OCI-LY7 (cell line): ENCODE results near the gene NACA. TPM values are rescaled to one million over a fixed set of nuclear protein-coding genes. Genes with fewer than 3 reads are reported as not detected.
A peak's percentile ranks its signal among the peaks of the same experiment; 100 is the strongest.

Experiments used
- BruUV-seq: library from RNA; stranded (reverse); fragments of 400-500 nt; replicated peaks from 2 replicates; lab custom pipeline; 2021; lab: Mats Ljungman, UMichigan
- CTCF ChIA-PET: fragments of 300-600 bp; sonication (Branson Sonifier 250); formaldehyde crosslinking; loops from one replicate; lab custom pipeline; 2022; ENCODE audit warnings: antibody characterized with exemption; ENCODE audit not compliant: unreplicated experiment; lab: Charles Lee
- POLR2A ChIA-PET: fragments of 300-600 bp; sonication (Branson Sonifier 250); formaldehyde crosslinking; loops from one replicate; lab custom pipeline; 2022; ENCODE audit warnings: antibody characterized with exemption; lab: Charles Lee
- DNase-seq: peaks from one replicate; pipeline ENCODE4 v3.0.0-alpha.2; 2015; ENCODE audit warnings: low spot score
- H2AFZ ChIP-seq: fragments of 200-600 bp; sonication (generic), shearing (Covaris generic); 2 replicates; pipeline ENCODE4 v1.6.1; 2014; ENCODE audit warnings: mild to moderate bottlenecking, antibody characterized with exemption, low read length, moderate library complexity
- H3K27ac ChIP-seq: fragments of 200-600 bp; sonication (generic); 2 replicates; pipeline ENCODE4 v1.5.1; 2014; ENCODE audit warnings: mixed run types, low read depth, mild to moderate bottlenecking, moderate library complexity, low read length, inconsistent platforms; ENCODE audit not compliant: poor library complexity, severe bottlenecking
- H3K36me3 ChIP-seq: fragments of 200-600 bp; sonication (generic); 2 replicates; pipeline ENCODE4 v1.6.1; 2014; ENCODE audit warnings: mild to moderate bottlenecking, antibody characterized with exemption, low read length, moderate library complexity, mixed read lengths; ENCODE audit not compliant: insufficient read depth
- H3K4me1 ChIP-seq: fragments of 200-600 bp; sonication (generic); 2 replicates; pipeline ENCODE4 v1.5.1; 2014; ENCODE audit warnings: mild to moderate bottlenecking, low read length; ENCODE audit not compliant: insufficient read depth, poor library complexity, severe bottlenecking
- H3K4me2 ChIP-seq: fragments of 200-600 bp; sonication (generic); 2 replicates; pipeline ENCODE4 v1.6.1; 2014; ENCODE audit warnings: mild to moderate bottlenecking, low read length
- H3K4me3 ChIP-seq: fragments of 200-600 bp; sonication (generic); 2 replicates; pipeline ENCODE4 v1.5.1; 2014; ENCODE audit warnings: mild to moderate bottlenecking, low read depth, low read length; ENCODE audit not compliant: poor library complexity, severe bottlenecking
- H3K79me2 ChIP-seq: fragments of 200-600 bp; sonication (generic); 2 replicates; pipeline ENCODE4 v1.6.1; 2016; ENCODE audit warnings: low read depth, mild to moderate bottlenecking, low read length, moderate library complexity, mixed read lengths; ENCODE audit not compliant: insufficient read depth
- H3K9me2 ChIP-seq: fragments of 200-600 bp; sonication (generic); 2 replicates; pipeline ENCODE4 v1.6.1; 2016; ENCODE audit warnings: mild to moderate bottlenecking, low read length, mixed read lengths; ENCODE audit not compliant: insufficient read depth
- H3K9me3 ChIP-seq: fragments of 200-600 bp; sonication (generic); 2 replicates; pipeline ENCODE4 v1.6.1; 2014; ENCODE audit warnings: mild to moderate bottlenecking, mixed run types, low read length, mixed read lengths
- H4K20me1 ChIP-seq: fragments of 200-600 bp; sonication (generic); 2 replicates; pipeline ENCODE4 v1.6.1; 2014; ENCODE audit warnings: mild to moderate bottlenecking, antibody characterized with exemption, low read length, moderate library complexity, mixed read lengths; ENCODE audit not compliant: insufficient read depth
- EZH2phosphoT487 ChIP-seq: fragments of 200-600 bp; sonication (generic); IDR thresholded peaks from 2 replicates; pipeline ENCODE4 v1.6.1; 2018; ENCODE audit warnings: low read depth, borderline replicate concordance, mild to moderate bottlenecking, mixed run types, antibody characterized with exemption, low read length, moderate library complexity, mixed read lengths
- intact Hi-C: fragments of 100-400 bp; cut with micrococcal nuclease; formaldehyde crosslinking; loops from one replicate; pipeline ENCODE4 v1.10.0; 2022; ENCODE audit not compliant: unreplicated experiment
- total RNA-seq, 2 experiments: library from RNA; depleted of rRNA in 1 of 2; stranded (reverse); fragments of >200 nt in 1 of 2; shearing (Covaris generic) in 1 of 2; gene quantifications; 2 replicates each; pipeline ENCODE4 v1.2.3, GENCODE V29; 2014 to 2022
- TF ChIP-seq, protein P1 (sequence below): fragments of 200-600 bp; sonication (generic); conservative IDR thresholded peaks from 2 replicates; pipeline ENCODE4 v1.5.1; 2014; ENCODE audit warnings: mild to moderate bottlenecking, antibody characterized with exemption, low read length, moderate library complexity, mixed read lengths

Gene NACA
- total RNA-seq, 2 experiments from 2014 or later = 892 to 1,723 TPM

DNA sequence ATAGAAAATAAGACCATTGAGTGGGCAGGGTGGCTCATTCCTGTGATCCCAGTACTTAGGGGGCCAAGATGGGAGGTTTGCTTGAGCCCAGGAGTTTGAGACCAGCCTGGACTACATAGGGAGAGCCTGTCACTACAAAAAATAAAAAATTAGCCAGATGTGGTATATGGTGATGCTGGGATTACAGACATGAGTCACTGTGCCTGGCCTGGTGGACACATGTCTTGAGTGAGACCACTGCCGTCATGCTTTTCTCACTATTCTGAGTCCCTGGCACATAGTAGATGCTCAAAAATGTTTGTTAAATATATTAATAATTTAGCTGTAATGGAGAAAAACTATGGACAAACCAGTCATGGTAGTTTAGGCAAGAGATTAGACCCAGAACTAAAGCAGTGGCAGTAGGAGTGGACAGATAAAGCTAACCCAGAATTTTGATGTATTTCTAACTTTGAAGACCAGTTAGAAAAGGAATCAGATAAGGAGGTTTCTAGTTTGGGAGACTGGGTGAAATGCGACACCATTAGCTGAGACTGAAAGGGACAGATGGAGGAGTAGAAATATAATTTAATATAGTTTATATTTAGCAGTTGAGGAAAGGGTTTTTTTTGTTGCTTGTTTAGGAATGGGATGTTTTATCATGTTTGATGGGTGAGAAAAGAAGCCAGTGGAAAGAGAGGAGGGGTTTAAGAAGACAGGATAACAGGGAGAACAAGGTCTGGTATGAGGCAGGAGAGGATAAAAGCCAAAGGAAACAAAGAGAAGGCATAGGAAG, 29.6 kb downstream of the NACA start:
- Histone ChIP-seq H3K79me2 (no peaks in the 10 kb centered on the region), H2AFZ (no peak overlapping the region), H4K20me1 (no peaks in the 10 kb centered on the region), H3K27ac (no peak overlapping the region), H3K9me3 (no peaks in the 10 kb centered on the region), H3K4me1 (peaks cover 8% of the 10 kb centered on the region), H3K4me2 (no peak overlapping the region), H3K4me3 (no peak overlapping the region), H3K9me2 (no peaks in the 10 kb centered on the region), H3K36me3 (no peaks in the 10 kb centered on the region)
- ChIA-PET POLR2A (no interaction called here), CTCF (no interaction called here)
- intact Hi-C loops = no loop called here
- no peak for DNase-seq
- BruUV-seq = no TSS peak
- TF ChIP-seq, protein P1, sequence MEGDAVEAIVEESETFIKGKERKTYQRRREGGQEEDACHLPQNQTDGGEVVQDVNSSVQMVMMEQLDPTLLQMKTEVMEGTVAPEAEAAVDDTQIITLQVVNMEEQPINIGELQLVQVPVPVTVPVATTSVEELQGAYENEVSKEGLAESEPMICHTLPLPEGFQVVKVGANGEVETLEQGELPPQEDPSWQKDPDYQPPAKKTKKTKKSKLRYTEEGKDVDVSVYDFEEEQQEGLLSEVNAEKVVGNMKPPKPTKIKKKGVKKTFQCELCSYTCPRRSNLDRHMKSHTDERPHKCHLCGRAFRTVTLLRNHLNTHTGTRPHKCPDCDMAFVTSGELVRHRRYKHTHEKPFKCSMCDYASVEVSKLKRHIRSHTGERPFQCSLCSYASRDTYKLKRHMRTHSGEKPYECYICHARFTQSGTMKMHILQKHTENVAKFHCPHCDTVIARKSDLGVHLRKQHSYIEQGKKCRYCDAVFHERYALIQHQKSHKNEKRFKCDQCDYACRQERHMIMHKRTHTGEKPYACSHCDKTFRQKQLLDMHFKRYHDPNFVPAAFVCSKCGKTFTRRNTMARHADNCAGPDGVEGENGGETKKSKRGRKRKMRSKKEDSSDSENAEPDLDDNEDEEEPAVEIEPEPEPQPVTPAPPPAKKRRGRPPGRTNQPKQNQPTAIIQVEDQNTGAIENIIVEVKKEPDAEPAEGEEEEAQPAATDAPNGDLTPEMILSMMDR = no peak
- no peak for TF ChIP-seq EZH2phosphoT487

DNA sequence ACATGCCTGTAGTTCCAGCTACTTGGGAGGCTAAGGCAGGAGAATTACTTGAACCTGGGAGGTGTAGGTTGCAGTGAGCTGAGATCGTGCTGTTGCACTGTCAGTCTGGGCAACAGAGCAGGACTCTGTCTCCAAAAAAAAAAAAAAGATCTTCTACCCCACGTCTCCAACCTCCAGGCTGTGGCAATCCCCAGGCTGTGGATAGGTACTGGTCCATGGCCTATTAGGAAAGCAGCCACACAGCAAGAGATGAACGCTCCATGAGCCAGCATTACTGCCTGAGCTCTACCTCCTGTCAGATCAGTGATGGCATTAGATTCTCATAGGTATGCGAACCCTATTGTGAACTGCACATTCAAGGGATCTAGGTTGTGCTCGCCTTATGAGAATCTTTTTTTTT, 30.9 kb downstream of the NACA start:
- Histone ChIP-seq H3K36me3 (no peaks in the 10 kb centered on the region), H3K4me3 (no peak overlapping the region), H3K9me2 (no peaks in the 10 kb centered on the region), H3K9me3 (no peaks in the 10 kb centered on the region), H3K27ac (no peak overlapping the region), H3K79me2 (peaks cover 3% of the 10 kb centered on the region; the same call in 1 of the 2 replicates), H4K20me1 (no peaks in the 10 kb centered on the region), H3K4me1 (peaks cover 12% of the 10 kb centered on the region), H2AFZ (no peak overlapping the region), H3K4me2 (no peak overlapping the region)
- BruUV-seq = no TSS peak
- CTCF ChIA-PET = no interaction called here
- POLR2A ChIA-PET = interaction anchor here (0.7 kb wide), 1 partner anchor 716 kb away, joined by 6 read pairs; no protein-coding TSS in a partner anchor
- TF ChIP-seq EZH2phosphoT487 = no peak
- TF ChIP-seq, protein P1 = no peak
- intact Hi-C loops = no loop called here
- DNase-seq = no peak

DNA sequence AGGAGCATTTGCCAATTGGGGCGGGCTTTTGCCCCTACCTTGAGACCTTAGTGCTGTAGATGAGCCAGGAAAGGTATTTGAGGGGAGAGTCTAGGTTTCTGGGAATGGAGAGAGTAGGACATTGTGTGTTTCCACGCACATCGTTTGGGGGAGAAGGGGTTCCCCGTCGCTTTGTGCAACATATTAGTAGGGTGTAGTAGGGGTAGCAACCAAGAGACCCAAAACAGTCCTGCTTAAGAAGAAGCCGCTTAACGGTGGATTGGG, 36.3 kb downstream of the NACA start:
- ChIA-PET POLR2A (interaction anchor here (0.6 to 2.8 kb wide), 9 partner anchors 12 to 108 kb away, joined by 3 to 11 read pairs (median 4); partner anchors contain the start of gene PRIM1), CTCF (interaction anchor here (0.6 kb wide), 1 partner anchor 530 kb away, joined by 3 read pairs; no protein-coding TSS in a partner anchor)
- Histone ChIP-seq H3K27ac (peak overlapping the region; percentile 91), H3K9me3 (no peaks in the 10 kb centered on the region), H3K4me1 (peaks cover 33% of the 10 kb centered on the region), H3K4me2 (peak overlapping the region; percentile 89), H2AFZ (peak overlapping the region; percentile 36), H4K20me1 (peaks cover 20% of the 10 kb centered on the region; the same call in 1 of the 2 replicates), H3K36me3 (peaks cover 40% of the 10 kb centered on the region), H3K4me3 (peak overlapping the region; percentile 94), H3K9me2 (no peaks in the 10 kb centered on the region), H3K79me2 (peaks cover 50% of the 10 kb centered on the region)
- TF ChIP-seq EZH2phosphoT487 = no peak
- TF ChIP-seq, protein P1 = no peak
- intact Hi-C loops = loop anchor here (1.0 to 5.0 kb wide), 6 partner anchors 36 to 761 kb away; partner anchors contain the start of genes NAB2, NACA and PYM1
- BruUV-seq = TSS peak; percentile 99
- no peak for DNase-seq
